ENCODE measurements around the gene CACNA1D.
A peak's percentile ranks its signal among the peaks of the same experiment; 100 is the strongest.
"Not testable (repeated sequence)": the region's sequence is repeated elsewhere in the genome, so short reads cannot be mapped to it uniquely, and the experiment has no call there.

Gene CACNA1D

DNA sequence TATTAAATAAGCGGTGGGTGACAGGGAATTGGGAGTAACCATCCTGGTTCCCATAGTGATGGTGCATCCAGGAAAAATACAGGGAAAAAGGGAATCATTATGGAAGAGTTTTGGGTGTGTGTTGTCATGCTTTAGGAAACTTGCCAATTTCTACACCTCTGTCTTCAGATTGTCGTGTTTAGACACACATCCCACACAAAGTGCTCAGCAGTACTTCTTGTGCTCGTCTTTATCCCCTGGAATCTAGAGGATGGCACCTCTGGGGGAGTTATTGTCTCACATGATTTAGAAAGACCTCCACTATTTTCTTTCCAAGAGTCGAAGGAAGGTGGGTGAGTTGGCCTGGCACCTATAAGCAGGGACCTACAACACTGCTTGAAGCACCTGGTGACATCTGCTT, 35.8 kb downstream of the CACNA1D start:
- DNase-seq (ENCODE audit: low read depth): no peak

- DNase-seq (ENCODE audit: low read depth): no peak
Observed at GRCh38 chr3:53531749-53532148, 37.3 kb downstream of the CACNA1D start.

DNA sequence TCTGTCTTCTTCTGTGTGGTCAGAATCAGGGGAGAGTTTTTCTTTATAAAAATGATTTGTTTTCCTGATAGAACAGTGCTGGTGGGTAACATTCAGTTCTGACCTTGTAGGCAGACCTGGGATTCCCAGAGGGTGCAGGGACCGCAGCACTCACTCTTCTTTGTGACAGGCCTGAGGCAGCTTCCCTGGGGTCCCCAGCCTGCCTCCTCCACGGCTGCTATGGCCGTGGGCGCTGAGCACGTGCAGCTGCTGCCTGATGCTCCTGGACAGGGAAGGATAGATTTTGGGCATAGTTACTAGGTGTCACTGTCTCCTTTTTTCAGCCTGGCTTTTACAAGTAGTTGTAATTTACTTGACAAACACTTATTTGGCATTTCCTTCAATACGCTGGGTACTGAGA, 39.1 kb downstream of the CACNA1D start:
- DNase-seq (ENCODE audit: low read depth): no peak

DNA sequence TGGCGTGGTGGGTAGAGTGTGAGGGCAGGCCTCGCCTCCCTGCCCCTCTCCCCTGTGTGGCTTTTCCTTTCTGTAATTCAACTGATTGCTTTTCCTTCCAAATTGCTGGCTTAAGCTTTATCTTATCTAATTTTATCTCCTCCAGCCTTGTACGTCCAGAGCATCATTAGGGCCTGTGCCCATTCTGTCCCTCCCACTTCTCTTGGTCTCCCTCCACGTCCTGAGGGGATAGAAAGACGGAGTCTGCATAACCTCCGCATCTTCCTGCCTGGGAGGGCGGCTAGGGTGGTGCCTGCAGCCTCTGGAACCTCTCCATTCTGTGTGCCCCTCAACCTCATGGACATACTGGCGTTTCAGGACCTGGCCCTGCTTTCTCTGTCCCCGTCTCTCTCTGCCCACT, 39.8 kb downstream of the CACNA1D start:
- no peak for DNase-seq (ENCODE audit: low read depth)

- DNase-seq (ENCODE audit: low read depth): no peak
Observed at GRCh38 chr3:53534676-53535400, 40.4 kb downstream of the CACNA1D start.

DNA sequence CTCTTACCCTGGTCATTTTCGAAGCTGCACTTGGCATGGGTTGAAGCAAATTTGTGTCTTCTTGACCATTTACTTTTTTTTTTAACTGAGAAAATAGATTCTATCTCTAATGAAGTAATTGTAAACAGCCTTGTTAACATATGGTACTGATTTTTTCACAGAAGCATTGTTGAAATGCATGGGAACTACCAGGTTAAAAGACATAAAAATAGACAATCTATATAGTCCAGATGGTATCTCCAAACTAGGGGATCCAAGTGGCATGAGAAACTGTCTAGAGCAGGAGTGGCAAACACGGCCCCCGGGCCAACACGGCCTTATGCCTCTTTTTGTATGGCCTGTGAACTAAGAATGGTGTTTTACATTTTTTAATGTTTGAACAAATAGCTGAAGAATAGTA, 41.9 kb downstream of the CACNA1D start:
- DNase-seq (ENCODE audit: low read depth): no peak

GRCh38 chr3:53544357-53544756, 49.9 kb downstream of the CACNA1D start:
- DNase-seq (ENCODE audit: low read depth): no peak

GRCh38 chr3:53545310-53545995, 51.0 kb downstream of the CACNA1D start:
- DNase-seq (ENCODE audit: low read depth): no peak

- no peak for DNase-seq (ENCODE audit: low read depth)
Observed at GRCh38 chr3:53545996-53546359, 51.6 kb downstream of the CACNA1D start.

GRCh38 chr3:53547327-53547726, 52.9 kb downstream of the CACNA1D start:
- no peak for DNase-seq (ENCODE audit: low read depth)

DNA sequence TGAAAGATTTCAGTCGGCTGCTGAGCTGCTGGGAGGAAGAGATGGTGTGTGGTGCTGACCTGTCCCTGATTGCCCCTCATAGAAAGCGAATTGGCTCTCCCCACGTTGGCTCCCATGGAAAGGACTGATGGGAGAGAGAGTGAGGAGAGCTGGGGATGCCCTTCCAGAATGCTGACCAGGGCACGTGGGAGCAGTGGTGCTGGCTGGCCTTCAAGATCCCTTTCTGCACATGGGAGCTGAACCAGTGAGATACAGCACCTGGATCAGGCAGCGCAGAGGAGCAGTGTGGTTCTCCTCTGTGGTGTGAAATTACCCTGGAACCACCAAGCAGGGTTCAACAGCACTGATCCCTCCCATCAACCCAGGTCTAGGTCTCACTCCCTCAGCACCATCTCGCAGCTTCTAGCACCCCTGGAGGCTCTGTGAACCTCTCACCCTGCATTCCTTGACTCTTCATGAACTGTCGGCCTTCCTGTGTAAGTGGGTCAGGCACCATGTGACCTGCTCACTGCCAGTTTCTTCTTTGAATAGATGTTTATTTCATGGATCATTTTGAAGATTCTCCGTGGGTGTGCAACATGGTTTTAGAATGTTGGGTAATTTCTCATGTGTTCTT, 55.7 kb downstream of the CACNA1D start:
- DNase-seq (ENCODE audit: low read depth): no peak

GRCh38 chr3:53551324-53551723, 56.9 kb downstream of the CACNA1D start:
- DNase-seq (ENCODE audit: low read depth): peak; percentile 4

GRCh38 chr3:53552730-53553129, 58.3 kb downstream of the CACNA1D start:
- no peak for DNase-seq (ENCODE audit: low read depth)

- DNase-seq (ENCODE audit: low read depth): no peak
Observed at GRCh38 chr3:53553200-53553599, 58.8 kb downstream of the CACNA1D start.

- no peak for DNase-seq (ENCODE audit: low read depth)
Observed at GRCh38 chr3:53554559-53555067, 60.2 kb downstream of the CACNA1D start.

DNA sequence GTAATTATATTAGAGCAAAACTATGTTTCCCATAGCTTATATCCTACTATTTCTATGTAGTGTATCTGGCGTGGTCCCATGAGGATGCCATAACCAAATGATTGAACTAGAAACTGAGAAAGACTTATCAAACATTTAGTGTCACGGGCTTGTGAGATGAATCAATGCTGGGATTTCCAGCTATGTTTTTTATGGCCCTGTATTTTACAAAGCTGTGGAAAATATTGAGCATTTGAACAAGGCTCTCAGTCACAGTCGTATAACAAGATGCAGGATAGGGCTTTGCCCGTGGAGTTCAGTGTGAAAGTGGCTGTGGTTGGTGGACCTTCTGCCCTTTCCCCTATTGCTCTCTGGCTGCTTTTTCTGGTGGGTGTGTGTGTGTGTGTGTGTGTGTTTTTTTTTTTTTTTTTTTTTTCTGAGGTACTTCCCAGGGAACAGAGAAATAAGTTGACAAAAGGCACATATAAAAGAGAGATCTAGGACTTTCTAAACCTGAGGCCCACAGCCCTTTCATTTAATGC, 60.7 kb downstream of the CACNA1D start:
- DNase-seq (ENCODE audit: low read depth): no peak

DNA sequence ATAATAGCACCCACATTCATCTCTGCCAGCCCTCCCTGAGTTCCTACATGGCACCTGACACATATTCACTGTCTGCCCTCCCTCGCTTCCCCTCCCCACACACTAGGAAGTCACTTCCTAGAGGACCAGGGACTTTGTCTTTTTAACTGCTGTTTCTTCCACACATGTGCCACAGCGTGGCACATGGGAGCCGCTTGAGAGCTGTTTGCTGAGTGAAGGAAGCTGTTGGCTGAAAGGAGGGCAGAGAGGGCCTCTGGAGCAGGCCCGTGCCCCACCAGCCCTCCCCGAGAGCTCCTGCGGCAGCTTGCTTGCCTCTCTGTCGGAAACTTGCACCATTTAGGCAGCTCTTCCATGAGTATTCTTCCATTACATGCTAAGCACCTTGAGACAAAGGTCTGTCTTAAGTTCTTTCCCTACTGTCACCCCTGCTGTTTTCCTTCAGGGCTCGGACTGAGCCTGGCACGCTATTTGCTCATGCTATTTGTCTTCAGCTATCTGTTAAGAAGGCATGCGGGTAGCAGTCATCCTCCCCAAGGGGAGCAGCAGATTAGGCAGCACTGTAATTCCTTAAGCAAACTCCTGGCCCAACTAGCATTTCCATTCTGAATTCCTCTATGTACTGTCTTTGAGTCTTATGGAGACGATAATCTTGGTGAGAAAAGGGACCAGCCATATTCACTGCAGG, 72.2 kb downstream of the CACNA1D start:
- no peak for DNase-seq (ENCODE audit: low read depth)

GRCh38 chr3:53570081-53570480, 75.7 kb downstream of the CACNA1D start:
- no peak for DNase-seq (ENCODE audit: low read depth)

GRCh38 chr3:53570709-53571108, 76.3 kb downstream of the CACNA1D start:
- peak; percentile 12 for DNase-seq (ENCODE audit: low read depth)

GRCh38 chr3:53571264-53571663, 76.9 kb downstream of the CACNA1D start:
- no peak for DNase-seq (ENCODE audit: low read depth)

GRCh38 chr3:53572184-53572583, 77.8 kb downstream of the CACNA1D start:
- DNase-seq (ENCODE audit: low read depth): not testable (repeated sequence)

DNA sequence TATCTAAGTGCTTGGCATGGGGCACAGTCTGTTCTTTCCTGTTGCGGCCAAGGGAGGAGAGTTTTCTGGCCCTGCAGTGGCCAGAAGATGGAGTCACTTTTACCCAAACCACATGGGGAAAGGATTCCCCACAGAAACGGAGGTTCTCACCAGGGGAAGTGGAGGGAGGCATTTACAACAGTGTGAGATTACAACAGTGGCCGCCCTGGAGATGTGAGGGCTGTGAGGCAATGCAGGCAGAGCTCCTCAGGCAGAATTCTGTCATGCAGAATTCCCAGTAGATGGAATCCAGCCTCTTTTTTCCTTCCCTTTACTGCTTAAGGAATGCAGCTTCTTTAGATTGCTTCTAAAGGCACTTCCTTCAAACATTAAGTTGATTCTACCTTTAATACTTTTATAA, 83.1 kb downstream of the CACNA1D start:
- peak; percentile 4 for DNase-seq (ENCODE audit: low read depth)
